SK-N-SH (cell line): ENCODE measurements around the gene CYP11A1. TPM values are rescaled to one million over a fixed set of nuclear protein-coding genes. Genes with fewer than 3 reads are reported as not detected.

ENCODE experiments used
- CTCF ChIA-PET: fragments of 300-600, 350-600 bp; formaldehyde crosslinking; extraction: SDS; loops from one replicate; lab custom pipeline; 2021; lab: Yijun Ruan, JAX
- POLR2A ChIA-PET: fragments of 350-600 bp; sonication (Branson Sonifier 250); formaldehyde crosslinking; extraction: SDS; loops from one replicate; lab custom pipeline; 2020; ENCODE audit warnings: antibody characterized with exemption, inconsistent platforms; lab: Yijun Ruan, JAX
- DNase-seq: peaks from one replicate; pipeline ENCODE4 v3.0.0; 2012
- H2AFZ ChIP-seq: fragments of 200-600 bp; sonication (generic); 2 replicates; pipeline ENCODE4 v1.8.1; 2016; ENCODE audit warnings: antibody characterized with exemption, mild to moderate bottlenecking, low read depth
- H3F3A ChIP-seq: fragments of 200-600 bp; sonication (generic); replicated peaks from 2 replicates; pipeline ENCODE3; 2016; ENCODE audit warnings: antibody characterized with exemption, mild to moderate bottlenecking; ENCODE audit not compliant: insufficient read depth
- H3K27ac ChIP-seq, 2 experiments: fragments of 200-500 bp in 1 of 2; fragments of 200-600 bp in 1 of 2; sonication (Bioruptor generic) in 1 of 2; sonication (generic), shearing (Covaris generic) in 1 of 2; 2 replicates each; pipeline versions ENCODE4 v1.5.1 to v1.6.1; 2014 to 2016; ENCODE audit warnings: low read depth in 2 of 2, inconsistent platforms in 1 of 2, low read length in 1 of 2, mild to moderate bottlenecking in 1 of 2, mixed read lengths in 1 of 2
- H3K27me3 ChIP-seq: fragments of 200-600 bp; sonication (generic), shearing (Covaris generic); 2 replicates; pipeline ENCODE4 v1.6.1; 2016; ENCODE audit warnings: mixed run types; ENCODE audit not compliant: insufficient read depth
- H3K36me3 ChIP-seq, 2 experiments: fragments of 200-500 bp in 1 of 2; fragments of 200-600 bp in 1 of 2; sonication (Bioruptor generic) in 1 of 2; sonication (generic) in 1 of 2; replicated peaks in 1 of 2; 2 replicates each; pipeline versions ENCODE3 to v1.5.1; 2014 to 2016; ENCODE audit warnings: low read length in 1 of 2, mild to moderate bottlenecking in 1 of 2; ENCODE audit not compliant: insufficient read depth in 2 of 2, control insufficient read depth in 1 of 2
- H3K4me1 ChIP-seq, 2 experiments: fragments of 200-500 bp in 1 of 2; fragments of 200-600 bp in 1 of 2; sonication (Bioruptor generic) in 1 of 2; sonication (generic), shearing (Covaris generic) in 1 of 2; 2 replicates each; pipeline versions ENCODE4 v1.5.1 to v1.6.1; 2014 to 2016; ENCODE audit warnings: low read depth in 1 of 2, low read length in 1 of 2, mixed run types in 1 of 2; ENCODE audit not compliant: insufficient read depth in 2 of 2, control insufficient read depth in 1 of 2
- H3K4me2 ChIP-seq: fragments of 200-600 bp; sonication (generic), shearing (Covaris generic); 2 replicates; pipeline ENCODE4 v1.6.1; 2017; ENCODE audit warnings: mixed run types
- H3K4me3 ChIP-seq, 2 experiments: fragments of 200-500 bp in 1 of 2; fragments of 200-600 bp in 1 of 2; sonication (Bioruptor generic) in 1 of 2; sonication (generic), shearing (Covaris generic) in 1 of 2; 2 replicates each; pipeline versions ENCODE4 v1.5.1 to v1.8.1; 2014 to 2016; ENCODE audit warnings: low read depth in 2 of 2, inconsistent platforms in 1 of 2, low read length in 1 of 2, mild to moderate bottlenecking in 1 of 2, mixed read lengths in 1 of 2, moderate library complexity in 1 of 2
- H3K79me2 ChIP-seq: fragments of 200-600 bp; sonication (generic); 2 replicates; pipeline ENCODE4 v1.8.1; 2017; ENCODE audit warnings: mild to moderate bottlenecking; ENCODE audit not compliant: insufficient read depth
- H3K9ac ChIP-seq: fragments of 200-600 bp; sonication (generic); 2 replicates; pipeline ENCODE4 v1.6.1; 2017; ENCODE audit warnings: mixed run types
- H3K9me2 ChIP-seq: fragments of 200-600 bp; sonication (generic); 2 replicates; pipeline ENCODE4 v1.6.1; 2017; ENCODE audit warnings: mixed run types
- H3K9me3 ChIP-seq: fragments of 200-600 bp; sonication (generic); 2 replicates; pipeline ENCODE4 v1.6.1; 2017; ENCODE audit warnings: mixed run types, mild to moderate bottlenecking, moderate library complexity
- H4K20me1 ChIP-seq: fragments of 200-600 bp; sonication (generic); 2 replicates; pipeline ENCODE4 v1.6.1; 2017; ENCODE audit warnings: mild to moderate bottlenecking, mixed run types; ENCODE audit not compliant: insufficient read depth
- CTCF ChIP-seq: fragments of 200-600 bp; sonication (generic); IDR thresholded peaks from 2 replicates; pipeline ENCODE4 v1.6.1; 2017; ENCODE audit warnings: antibody characterized with exemption, mild to moderate bottlenecking, moderate library complexity
- FOSL2 ChIP-seq: IDR thresholded peaks from 2 replicates; pipeline ENCODE4 v1.4.0; 2012; ENCODE audit warnings: low read depth, mild to moderate bottlenecking, moderate library complexity, borderline replicate concordance
- FOXJ3 ChIP-seq: sonication (generic); formaldehyde crosslinking; IDR thresholded peaks from 2 replicates; pipeline ENCODE4 v1.5.1; 2020; ENCODE audit warnings: mild to moderate bottlenecking, missing genetic modification reagents
- FOXM1 ChIP-seq: IDR thresholded peaks from 2 replicates; pipeline ENCODE4 v1.4.0; 2012; ENCODE audit warnings: low read depth, mild to moderate bottlenecking
- GATA2 ChIP-seq: sonication (generic); formaldehyde crosslinking; IDR thresholded peaks from 2 replicates; pipeline ENCODE4 v1.5.0; 2020; ENCODE audit warnings: mild to moderate bottlenecking, missing genetic modification reagents
- MEF2A ChIP-seq: IDR thresholded peaks from 2 replicates; pipeline ENCODE4 v1.4.0; 2012; ENCODE audit warnings: low read depth, borderline replicate concordance
- MXI1 ChIP-seq: IDR thresholded peaks from 2 replicates; pipeline ENCODE4 v1.6.1; 2012; ENCODE audit warnings: mild to moderate bottlenecking, low read depth, low read length, improper control_type of control experiment
- NFIC ChIP-seq: IDR thresholded peaks from 2 replicates; pipeline ENCODE4 v1.4.0; 2012; ENCODE audit warnings: borderline replicate concordance
- PBX3 ChIP-seq: IDR thresholded peaks from 2 replicates; pipeline ENCODE4; 2012
- POLR2AphosphoS5 ChIP-seq: IDR thresholded peaks from 2 replicates; pipeline ENCODE4 v1.6.1; 2012; ENCODE audit warnings: low read depth, low read length
- RAD21 ChIP-seq: IDR thresholded peaks from 2 replicates; pipeline ENCODE4 v1.6.1; 2012; ENCODE audit warnings: mild to moderate bottlenecking, low read length
- RCOR1 ChIP-seq: fragments of 150-350 bp; IDR thresholded peaks from 2 replicates; pipeline ENCODE4 v1.6.1; 2017; ENCODE audit warnings: antibody characterized with exemption, low read length
- SIN3A ChIP-seq: IDR thresholded peaks from 2 replicates; pipeline ENCODE4 v1.6.1; 2012; ENCODE audit warnings: low read depth, mild to moderate bottlenecking, low read length, moderate library complexity, borderline replicate concordance
- SMC3 ChIP-seq: IDR thresholded peaks from 2 replicates; pipeline ENCODE4 v1.6.1; 2012; ENCODE audit warnings: low read depth, low read length, improper control_type of control experiment
- WGBS: methylation state at CpG from one replicate; pipeline ENCODE4 v1.1.6; 2017; ENCODE audit warnings: low lambda C conversion rate; 5-methylcytosine and 5-hydroxymethylcytosine counted together
- polyA plus RNA-seq, 3 experiments: library from polyadenylated mRNA; depleted of rRNA; stranded (reverse); fragments of >200 nt; gene quantifications; 2 replicates each; pipeline ENCODE4 v1.2.3, GENCODE V29; 2012

The CYP11A1 gene
- polyA plus RNA-seq, 1 of the 3 experiments (the other 2 are of a cell fraction) = 0.08 TPM

- POLR2A ChIA-PET = interaction anchor here (0.7 to 1.0 kb wide), 3 partner anchors 30 to 194 kb away, joined by 3 to 4 read pairs (median 3); no protein-coding TSS in a partner anchor
- DNase-seq = peak; percentile 88
- Histone ChIP-seq H3K9ac (no peak overlapping the region), H2AFZ (no peak overlapping the region), H3K4me3 (no peak overlapping the region), H3K4me2 (no peak overlapping the region), H3K79me2 (no peaks in the 10 kb centered on the region), H3K27me3 (no peaks in the 10 kb centered on the region), H3F3A (no peaks in the 10 kb centered on the region), H3K36me3 (no peaks in the 10 kb centered on the region), H3K9me3 (no peaks in the 10 kb centered on the region), H3K9me2 (no peaks in the 10 kb centered on the region), H3K4me1 (peaks cover 8 to 36% of the 10 kb centered on the region in 2 experiments; a peak in 3 of 4 replicates), H3K27ac (0 out of 4 replicates have a peak overlapping the region, but pooled peaks of 1 of the 2 experiments have one; percentile 11), H4K20me1 (no peaks in the 10 kb centered on the region)
- TF ChIP-seq SMC3 = peak; percentile 93
- TF ChIP-seq GATA2 (CRISPR knock-in tag) = no peak
- TF ChIP-seq MXI1 = no peak
- 0 out of 2 replicates have a peak, but pooled peaks have one; percentile 14 for TF ChIP-seq RCOR1
- no peak for TF ChIP-seq SIN3A
- TF ChIP-seq PBX3 = no peak
- TF ChIP-seq MEF2A = no peak
- peak; percentile 97 for TF ChIP-seq RAD21
- TF ChIP-seq FOSL2 = no peak
- TF ChIP-seq FOXJ3 (CRISPR knock-in tag) = no peak
- TF ChIP-seq FOXM1 = no peak
- TF ChIP-seq POLR2AphosphoS5 = no peak
- peak; percentile 88 for TF ChIP-seq CTCF
- TF ChIP-seq NFIC = no peak
- WGBS = 40% methylated on average over 3 of the region's 6 CpGs
- CTCF ChIA-PET = interaction anchor here (0.6 to 18.6 kb wide), 48 partner anchors 7 to 371 kb away, joined by 3 to 339 read pairs (median 4); partner anchors contain the start of genes ISLR2 and STRA6
These were observed 44.8 kb downstream of the CYP11A1 start for GRCh38 chr15:74322558-74323180.
